WTC11 (cell line): Measurements from ENCODE around the gene KRT80.

Source experiments
- CREB1 ChIP-seq: sonication (generic); formaldehyde crosslinking; IDR thresholded peaks from 2 replicates; pipeline ENCODE4 v1.8.0; 2023; ENCODE audit warnings: mild to moderate bottlenecking, missing genetic modification reagents
- FOXK1 ChIP-seq: sonication (generic); formaldehyde crosslinking; IDR thresholded peaks from 2 replicates; pipeline ENCODE4 v1.8.0; 2022; ENCODE audit warnings: mild to moderate bottlenecking, moderate library complexity, missing genetic modification reagents
- GABPB1 ChIP-seq: sonication (generic); formaldehyde crosslinking; IDR thresholded peaks from 2 replicates; pipeline ENCODE4 v1.8.1; 2023; ENCODE audit warnings: mild to moderate bottlenecking, missing genetic modification reagents
- JUN ChIP-seq: sonication (generic); formaldehyde crosslinking; IDR thresholded peaks from 2 replicates; pipeline ENCODE4 v1.8.0; 2023; ENCODE audit warnings: mild to moderate bottlenecking, missing genetic modification reagents
- NFYB ChIP-seq: sonication (generic); formaldehyde crosslinking; conservative IDR thresholded peaks from 2 replicates; pipeline ENCODE4 v1.8.0; 2022; ENCODE audit warnings: low read depth, missing genetic modification reagents
- TF ChIP-seq, protein P1 (sequence below): sonication (generic); formaldehyde crosslinking; IDR thresholded peaks from 2 replicates; pipeline ENCODE4 v1.8.0; 2022; ENCODE audit warnings: mild to moderate bottlenecking, missing genetic modification reagents
- TF ChIP-seq, protein P2 (sequence below): fragments of 200-600 bp; IDR thresholded peaks from 2 replicates; pipeline ENCODE4 v1.8.0; 2022; ENCODE audit warnings: antibody characterized with exemption
- TF ChIP-seq, protein P3 (sequence below): sonication (generic); formaldehyde crosslinking; IDR thresholded peaks from 2 replicates; pipeline ENCODE4 v1.8.1; 2022; ENCODE audit warnings: low read depth, missing genetic modification reagents, borderline replicate concordance
- TF ChIP-seq, protein P4 (sequence below): sonication (generic); formaldehyde crosslinking; conservative IDR thresholded peaks from 2 replicates; pipeline ENCODE4 v1.8.1; 2022; ENCODE audit warnings: mild to moderate bottlenecking, missing genetic modification reagents
- TF ChIP-seq, protein P5 (sequence below): sonication (generic); formaldehyde crosslinking; IDR thresholded peaks from 2 replicates; pipeline ENCODE4 v1.8.1; 2022; ENCODE audit warnings: mild to moderate bottlenecking, moderate library complexity, missing genetic modification reagents
- TF ChIP-seq, protein P6 (sequence below): sonication (generic); formaldehyde crosslinking; IDR thresholded peaks from 2 replicates; pipeline ENCODE4 v1.8.0; 2022; ENCODE audit warnings: mild to moderate bottlenecking, missing genetic modification reagents

DNA sequence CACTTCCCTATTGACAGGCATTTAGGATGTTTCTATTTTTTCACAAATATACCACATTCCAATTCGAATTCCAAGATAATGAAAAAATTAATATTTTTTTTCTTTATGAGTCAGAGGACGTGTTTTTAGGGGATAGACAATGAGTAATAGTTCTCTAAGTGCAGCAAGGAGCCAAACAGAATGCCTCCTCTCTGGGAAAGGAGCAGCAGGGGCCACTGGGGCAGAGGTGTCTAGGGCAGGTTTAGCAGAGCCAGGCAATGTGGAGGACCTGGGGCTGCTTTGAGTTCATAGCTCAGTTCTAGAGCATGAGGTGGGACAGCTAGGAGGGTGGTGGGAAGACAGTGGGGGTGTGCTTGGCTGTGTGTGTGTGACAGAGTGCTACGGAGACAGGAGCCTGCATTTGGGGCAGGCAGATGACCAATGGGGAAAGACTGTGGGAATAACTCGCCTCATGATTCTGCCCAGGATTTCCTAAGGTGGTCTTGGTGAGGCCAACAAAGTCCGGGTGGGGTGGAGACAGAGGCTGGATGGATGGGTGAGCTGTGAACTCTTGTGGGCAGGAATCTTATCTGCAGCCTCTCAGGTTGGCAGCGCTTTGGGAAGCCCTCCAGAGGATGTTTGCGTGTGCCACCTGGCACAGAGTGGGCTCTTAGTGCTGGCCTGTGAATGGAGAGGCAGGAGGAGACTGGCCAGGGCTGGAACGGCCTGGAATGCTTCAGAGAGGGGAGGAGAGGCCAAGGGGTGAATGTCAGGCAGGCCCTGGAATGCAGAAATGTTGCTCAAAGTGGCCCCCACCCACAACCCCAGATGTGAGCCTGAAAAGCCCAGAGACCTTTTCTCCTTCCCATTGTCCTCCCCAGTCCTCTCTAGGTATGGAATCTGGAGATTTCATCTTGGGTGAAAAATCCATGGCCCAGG, 38.8 kb upstream of the KRT80 start:
- TF ChIP-seq, protein P1, sequence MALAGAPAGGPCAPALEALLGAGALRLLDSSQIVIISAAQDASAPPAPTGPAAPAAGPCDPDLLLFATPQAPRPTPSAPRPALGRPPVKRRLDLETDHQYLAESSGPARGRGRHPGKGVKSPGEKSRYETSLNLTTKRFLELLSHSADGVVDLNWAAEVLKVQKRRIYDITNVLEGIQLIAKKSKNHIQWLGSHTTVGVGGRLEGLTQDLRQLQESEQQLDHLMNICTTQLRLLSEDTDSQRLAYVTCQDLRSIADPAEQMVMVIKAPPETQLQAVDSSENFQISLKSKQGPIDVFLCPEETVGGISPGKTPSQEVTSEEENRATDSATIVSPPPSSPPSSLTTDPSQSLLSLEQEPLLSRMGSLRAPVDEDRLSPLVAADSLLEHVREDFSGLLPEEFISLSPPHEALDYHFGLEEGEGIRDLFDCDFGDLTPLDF (CRISPR knock-in tag): no peak
- TF ChIP-seq FOXK1 (CRISPR knock-in tag): no peak
- TF ChIP-seq, protein P2, sequence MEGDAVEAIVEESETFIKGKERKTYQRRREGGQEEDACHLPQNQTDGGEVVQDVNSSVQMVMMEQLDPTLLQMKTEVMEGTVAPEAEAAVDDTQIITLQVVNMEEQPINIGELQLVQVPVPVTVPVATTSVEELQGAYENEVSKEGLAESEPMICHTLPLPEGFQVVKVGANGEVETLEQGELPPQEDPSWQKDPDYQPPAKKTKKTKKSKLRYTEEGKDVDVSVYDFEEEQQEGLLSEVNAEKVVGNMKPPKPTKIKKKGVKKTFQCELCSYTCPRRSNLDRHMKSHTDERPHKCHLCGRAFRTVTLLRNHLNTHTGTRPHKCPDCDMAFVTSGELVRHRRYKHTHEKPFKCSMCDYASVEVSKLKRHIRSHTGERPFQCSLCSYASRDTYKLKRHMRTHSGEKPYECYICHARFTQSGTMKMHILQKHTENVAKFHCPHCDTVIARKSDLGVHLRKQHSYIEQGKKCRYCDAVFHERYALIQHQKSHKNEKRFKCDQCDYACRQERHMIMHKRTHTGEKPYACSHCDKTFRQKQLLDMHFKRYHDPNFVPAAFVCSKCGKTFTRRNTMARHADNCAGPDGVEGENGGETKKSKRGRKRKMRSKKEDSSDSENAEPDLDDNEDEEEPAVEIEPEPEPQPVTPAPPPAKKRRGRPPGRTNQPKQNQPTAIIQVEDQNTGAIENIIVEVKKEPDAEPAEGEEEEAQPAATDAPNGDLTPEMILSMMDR: no peak
- TF ChIP-seq NFYB (CRISPR knock-in tag): no peak
- no peak for TF ChIP-seq JUN (CRISPR knock-in tag)
- TF ChIP-seq, protein P3, sequence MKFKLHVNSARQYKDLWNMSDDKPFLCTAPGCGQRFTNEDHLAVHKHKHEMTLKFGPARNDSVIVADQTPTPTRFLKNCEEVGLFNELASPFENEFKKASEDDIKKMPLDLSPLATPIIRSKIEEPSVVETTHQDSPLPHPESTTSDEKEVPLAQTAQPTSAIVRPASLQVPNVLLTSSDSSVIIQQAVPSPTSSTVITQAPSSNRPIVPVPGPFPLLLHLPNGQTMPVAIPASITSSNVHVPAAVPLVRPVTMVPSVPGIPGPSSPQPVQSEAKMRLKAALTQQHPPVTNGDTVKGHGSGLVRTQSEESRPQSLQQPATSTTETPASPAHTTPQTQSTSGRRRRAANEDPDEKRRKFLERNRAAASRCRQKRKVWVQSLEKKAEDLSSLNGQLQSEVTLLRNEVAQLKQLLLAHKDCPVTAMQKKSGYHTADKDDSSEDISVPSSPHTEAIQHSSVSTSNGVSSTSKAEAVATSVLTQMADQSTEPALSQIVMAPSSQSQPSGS: no peak
- no peak for TF ChIP-seq GABPB1 (CRISPR knock-in tag)
- TF ChIP-seq, protein P4, sequence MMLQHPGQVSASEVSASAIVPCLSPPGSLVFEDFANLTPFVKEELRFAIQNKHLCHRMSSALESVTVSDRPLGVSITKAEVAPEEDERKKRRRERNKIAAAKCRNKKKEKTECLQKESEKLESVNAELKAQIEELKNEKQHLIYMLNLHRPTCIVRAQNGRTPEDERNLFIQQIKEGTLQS: no peak
- TF ChIP-seq, protein P5, sequence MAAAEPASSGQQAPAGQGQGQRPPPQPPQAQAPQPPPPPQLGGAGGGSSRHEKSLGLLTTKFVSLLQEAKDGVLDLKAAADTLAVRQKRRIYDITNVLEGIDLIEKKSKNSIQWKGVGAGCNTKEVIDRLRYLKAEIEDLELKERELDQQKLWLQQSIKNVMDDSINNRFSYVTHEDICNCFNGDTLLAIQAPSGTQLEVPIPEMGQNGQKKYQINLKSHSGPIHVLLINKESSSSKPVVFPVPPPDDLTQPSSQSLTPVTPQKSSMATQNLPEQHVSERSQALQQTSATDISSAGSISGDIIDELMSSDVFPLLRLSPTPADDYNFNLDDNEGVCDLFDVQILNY (CRISPR knock-in tag): no peak
- no peak for TF ChIP-seq CREB1 (CRISPR knock-in tag)
- TF ChIP-seq, protein P6, sequence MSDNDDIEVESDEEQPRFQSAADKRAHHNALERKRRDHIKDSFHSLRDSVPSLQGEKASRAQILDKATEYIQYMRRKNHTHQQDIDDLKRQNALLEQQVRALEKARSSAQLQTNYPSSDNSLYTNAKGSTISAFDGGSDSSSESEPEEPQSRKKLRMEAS (CRISPR knock-in tag): no peak
